Sigmoid colon (tissue), 4 donors: Measurements from ENCODE around the gene TBC1D16.

Experiments
- CTCF ChIP-seq, 4 experiments: fragments of 450-650 bp in 3 of 4; fragments of 200-600 bp in 1 of 4; IDR thresholded peaks; one replicate each; pipeline ENCODE4 v1.5.1; 2016 to 2019; ENCODE audit warnings: antibody characterized with exemption in 4 of 4, mild to moderate bottlenecking in 3 of 4, moderate library complexity in 2 of 4
- EP300 ChIP-seq, 4 donors: sonication (generic); formaldehyde crosslinking; IDR thresholded peaks; one replicate each; pipeline ENCODE4 v1.6.1; 2017; ENCODE audit warnings: antibody characterized with exemption in 4 of 4
- POLR2A ChIP-seq, 2 donors: fragments of 450-650 bp; IDR thresholded peaks; one replicate each; pipeline ENCODE4 v1.6.1; 2016; ENCODE audit warnings: antibody characterized with exemption in 2 of 2, mild to moderate bottlenecking in 2 of 2, moderate library complexity in 2 of 2
- POLR2AphosphoS5 ChIP-seq, 4 donors: sonication (generic); formaldehyde crosslinking; IDR thresholded peaks; one replicate each; pipeline ENCODE4 v1.6.1; 2017; ENCODE audit warnings: antibody characterized with exemption in 4 of 4

GRCh38 chr17:79922798-79923197 is 112.9 kb downstream of the TBC1D16 start:
- TF ChIP-seq CTCF (IDR thresholded peaks at IDR 0.05), result no peak
- TF ChIP-seq POLR2A (IDR thresholded peaks at IDR 0.05), result no peak
- TF ChIP-seq POLR2AphosphoS5 (IDR thresholded peaks at IDR 0.05), result no peak
- TF ChIP-seq EP300 (IDR thresholded peaks at IDR 0.05), result no peak
